Epithelial cell of esophagus (primary cell): ENCODE measurements around the gene SPAG6.
A peak's percentile ranks its signal among the peaks of the same experiment; 100 is the strongest.

ENCODE experiments used
- DNase-seq: peaks from one replicate; pipeline ENCODE4 v3.0.0; 2010; ENCODE audit warnings: low read depth
- H3K4me3 ChIP-seq: 2 replicates; pipeline ENCODE4 v1.5.1; 2011; ENCODE audit warnings: mild to moderate bottlenecking, low read length, control low read depth
- TF ChIP-seq, protein P1 (sequence below): IDR thresholded peaks from 2 replicates; pipeline ENCODE4 v1.5.1; 2011; ENCODE audit warnings: low read depth, mild to moderate bottlenecking, low read length, control low read depth, inconsistent platforms; ENCODE audit not compliant: insufficient read depth; ENCODE audit errors: missing control alignments

Gene SPAG6

GRCh38 chr10:22410394-22410793 lies 65.1 kb downstream of the SPAG6 start:
- DNase-seq: no peak
- H3K4me3 ChIP-seq: no peak overlapping the region
- TF ChIP-seq, protein P1, sequence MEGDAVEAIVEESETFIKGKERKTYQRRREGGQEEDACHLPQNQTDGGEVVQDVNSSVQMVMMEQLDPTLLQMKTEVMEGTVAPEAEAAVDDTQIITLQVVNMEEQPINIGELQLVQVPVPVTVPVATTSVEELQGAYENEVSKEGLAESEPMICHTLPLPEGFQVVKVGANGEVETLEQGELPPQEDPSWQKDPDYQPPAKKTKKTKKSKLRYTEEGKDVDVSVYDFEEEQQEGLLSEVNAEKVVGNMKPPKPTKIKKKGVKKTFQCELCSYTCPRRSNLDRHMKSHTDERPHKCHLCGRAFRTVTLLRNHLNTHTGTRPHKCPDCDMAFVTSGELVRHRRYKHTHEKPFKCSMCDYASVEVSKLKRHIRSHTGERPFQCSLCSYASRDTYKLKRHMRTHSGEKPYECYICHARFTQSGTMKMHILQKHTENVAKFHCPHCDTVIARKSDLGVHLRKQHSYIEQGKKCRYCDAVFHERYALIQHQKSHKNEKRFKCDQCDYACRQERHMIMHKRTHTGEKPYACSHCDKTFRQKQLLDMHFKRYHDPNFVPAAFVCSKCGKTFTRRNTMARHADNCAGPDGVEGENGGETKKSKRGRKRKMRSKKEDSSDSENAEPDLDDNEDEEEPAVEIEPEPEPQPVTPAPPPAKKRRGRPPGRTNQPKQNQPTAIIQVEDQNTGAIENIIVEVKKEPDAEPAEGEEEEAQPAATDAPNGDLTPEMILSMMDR: no peak

GRCh38 chr10:22410846-22411245 lies 65.5 kb downstream of the SPAG6 start:
- DNase-seq: no peak
- no peak overlapping the region for H3K4me3 ChIP-seq
- TF ChIP-seq, protein P1: no peak

DNA sequence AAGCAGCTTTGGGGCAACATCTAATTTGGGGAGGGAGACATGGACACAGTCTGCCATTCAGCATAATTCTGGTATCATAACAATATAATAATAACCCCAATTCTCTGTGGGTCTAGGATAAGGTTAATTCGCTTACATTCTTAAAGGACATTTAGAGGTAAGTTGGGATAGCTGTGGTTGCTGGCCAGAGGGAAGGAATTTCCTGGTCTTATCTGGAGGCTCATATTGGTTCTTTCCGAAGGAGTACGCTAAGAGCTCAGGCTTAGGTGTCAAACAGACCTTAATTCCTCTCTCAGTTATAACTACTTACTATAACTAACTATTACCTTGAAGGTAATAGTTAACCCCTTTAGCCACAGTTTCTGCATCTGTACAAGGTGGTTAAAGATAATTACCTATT lies 68.8 kb downstream of the SPAG6 start:
- H3K4me3 ChIP-seq: no peak overlapping the region
- no peak for DNase-seq
- TF ChIP-seq, protein P1: no peak

GRCh38 chr10:22415072-22415471 lies 69.8 kb downstream of the SPAG6 start:
- TF ChIP-seq, protein P1: no peak
- no peak for DNase-seq
- H3K4me3 ChIP-seq: no peak overlapping the region

DNA sequence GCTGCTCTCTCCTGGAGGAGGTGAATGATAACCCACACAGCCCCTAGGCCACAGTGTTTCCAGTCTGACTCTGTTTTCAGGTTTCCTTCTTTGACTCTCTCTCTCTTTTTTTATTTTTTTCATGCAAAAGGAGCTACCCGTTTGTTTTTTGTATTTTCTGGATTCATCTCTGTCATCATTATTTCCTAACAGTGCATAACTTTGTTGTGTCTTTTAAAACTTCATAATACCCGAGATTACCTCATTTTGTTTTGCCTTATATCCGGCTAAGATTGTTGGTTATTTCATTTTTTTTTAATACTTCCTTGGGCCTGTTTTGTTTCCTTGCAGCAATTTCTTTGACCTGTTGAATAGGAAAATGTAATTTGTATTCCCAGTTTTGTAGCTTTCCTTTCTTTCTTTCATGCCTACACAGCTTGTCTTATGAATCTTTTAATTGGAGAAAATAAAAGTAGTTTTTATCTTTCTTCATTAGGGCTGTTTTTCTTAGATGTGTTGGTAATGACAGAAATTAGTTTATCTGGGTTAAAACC lies 72.5 kb downstream of the SPAG6 start:
- TF ChIP-seq, protein P1: no peak

GRCh38 chr10:22420787-22421517 lies 75.7 kb downstream of the SPAG6 start:
- H3K4me3 ChIP-seq: no peak overlapping the region
- TF ChIP-seq, protein P1: peak; percentile 30
- DNase-seq: peak; percentile 16

More for the DNA sequence above, 72.5 kb downstream of the SPAG6 start:
- no peak for DNase-seq
- no peak overlapping the region for H3K4me3 ChIP-seq

DNA sequence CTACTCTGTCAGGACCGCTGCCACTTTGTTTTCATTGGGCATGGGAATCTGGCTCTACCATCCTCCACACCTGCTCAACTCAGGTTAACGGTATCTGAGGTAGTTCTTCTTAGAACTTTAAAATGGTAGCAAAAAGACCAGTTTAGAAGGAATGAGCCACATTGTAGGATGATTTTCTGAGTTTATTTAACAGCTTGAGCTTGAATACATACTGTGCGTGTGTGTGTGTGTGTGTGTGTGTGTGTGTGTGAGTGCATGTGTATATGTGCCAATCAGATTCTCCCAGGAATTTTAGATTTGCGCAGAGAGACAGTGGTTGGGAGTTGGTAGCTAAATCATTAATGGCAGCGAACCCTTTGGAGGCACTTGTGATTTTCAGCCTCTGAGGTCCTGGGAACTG lies 81.4 kb downstream of the SPAG6 start:
- H3K4me3 ChIP-seq: no peak overlapping the region
- TF ChIP-seq, protein P1: no peak
- no peak for DNase-seq
